Endothelial cell of umbilical vein (primary cell): ENCODE measurements around the gene OR2Y1. TPM values are rescaled to one million over a fixed set of nuclear protein-coding genes. Genes with fewer than 3 reads are reported as not detected.
A peak's percentile ranks its signal among the peaks of the same experiment; 100 is the strongest.

Experiments used
- BruUV-seq: library from RNA; stranded (reverse); fragments of 400-500 nt; replicated peaks from 2 replicates; lab custom pipeline; 2021; lab: Mats Ljungman, UMichigan
- CTCF ChIA-PET: fragments of 300-600, 350-600 bp; sonication (Branson Sonifier 250); formaldehyde crosslinking; loops from one replicate; lab custom pipeline; 2021; ENCODE audit warnings: antibody characterized with exemption, inconsistent platforms; lab: Charles Lee
- POLR2A ChIA-PET: fragments of 300-600, 350-600 bp; sonication (Branson Sonifier 250); formaldehyde crosslinking; loops from one replicate; lab custom pipeline; 2021; ENCODE audit warnings: antibody characterized with exemption, inconsistent platforms; lab: Charles Lee
- DNase-seq: peaks from one replicate; pipeline ENCODE4 v3.0.0-alpha.2; 2011; ENCODE audit warnings: low read depth, low spot score
- FAIRE-seq: peaks from 2 replicates; lab custom pipeline; 2011; peaks lifted over from hg19 to GRCh38; lab: Jason Lieb, UNC
- H2AFZ ChIP-seq: 2 replicates; pipeline ENCODE4 v1.6.0; 2012; ENCODE audit warnings: low read depth, low read length, control low read depth, inconsistent platforms
- H3K27ac ChIP-seq: 2 replicates; pipeline ENCODE4 v1.5.1; 2011; ENCODE audit warnings: low read depth, mild to moderate bottlenecking, control low read depth, low read length, moderate library complexity; ENCODE audit not compliant: insufficient read depth
- H3K27me3 ChIP-seq, 2 experiments: 2 replicates each; pipeline versions ENCODE4 v1.6.0 to v1.6.1; 2011; ENCODE audit warnings: low read length in 2 of 2, mixed read lengths in 1 of 2; ENCODE audit not compliant: control insufficient read depth in 2 of 2, insufficient read depth in 2 of 2
- H3K36me3 ChIP-seq, 2 experiments: 2 replicates in 1 of 2; 3 replicates in 1 of 2; pipeline ENCODE4 v1.5.1; 2011; ENCODE audit warnings: low read length in 2 of 2, mild to moderate bottlenecking in 1 of 2, moderate library complexity in 1 of 2; ENCODE audit not compliant: control insufficient read depth in 2 of 2, insufficient read depth in 2 of 2; ENCODE audit errors: extremely low read depth in 1 of 2
- H3K4me1 ChIP-seq: 3 replicates; pipeline ENCODE4 v1.5.1; 2011; ENCODE audit warnings: mild to moderate bottlenecking, low read length; ENCODE audit not compliant: control insufficient read depth, insufficient read depth; ENCODE audit errors: extremely low read depth
- H3K4me2 ChIP-seq: 2 replicates; pipeline ENCODE4 v1.6.1; 2011; ENCODE audit warnings: low read length, control low read depth, mixed read lengths; ENCODE audit not compliant: insufficient read depth
- H3K4me3 ChIP-seq, 3 experiments: fragments of 200-600 bp in 1 of 3; sonication (generic), shearing (Covaris generic) in 1 of 3; replicated peaks in 1 of 3; 2 replicates each; pipeline ENCODE4 v1.5.1; 2011 to 2016; ENCODE audit warnings: control low read depth in 3 of 3, low read length in 3 of 3, mild to moderate bottlenecking in 2 of 3, inconsistent platforms in 1 of 3, low read depth in 1 of 3, moderate library complexity in 1 of 3; ENCODE audit not compliant: insufficient read depth in 1 of 3
- H3K79me2 ChIP-seq: 2 replicates; pipeline ENCODE4 v1.6.0; 2012; ENCODE audit warnings: low read length, inconsistent platforms; ENCODE audit not compliant: control insufficient read depth, insufficient read depth
- H3K9ac ChIP-seq: replicated peaks from 2 replicates; pipeline ENCODE3; 2011; ENCODE audit warnings: low read length, control low read depth; ENCODE audit not compliant: insufficient read depth; ENCODE audit errors: extremely low read depth
- H3K9me1 ChIP-seq: replicated peaks from 3 replicates; pipeline ENCODE4 v1.6.0; 2011; ENCODE audit warnings: mild to moderate bottlenecking, low read length; ENCODE audit not compliant: control insufficient read depth, insufficient read depth; ENCODE audit errors: extremely low read depth
- H3K9me3 ChIP-seq: replicated peaks from 2 replicates; pipeline ENCODE4 v1.5.1; 2012; ENCODE audit warnings: low read length, inconsistent platforms; ENCODE audit not compliant: control insufficient read depth, insufficient read depth
- H4K20me1 ChIP-seq: replicated peaks from 2 replicates; pipeline ENCODE3; 2011; ENCODE audit warnings: mild to moderate bottlenecking, low read length; ENCODE audit not compliant: control insufficient read depth, insufficient read depth; ENCODE audit errors: extremely low read depth
- CTCF ChIP-seq, 2 donors: IDR thresholded peaks; 1 replicate in 1 of 2; 2 replicates in 1 of 2; pipeline ENCODE4 v1.5.1; 2011; ENCODE audit warnings: low read length in 2 of 2, mild to moderate bottlenecking in 2 of 2, moderate library complexity in 2 of 2, control low read depth in 1 of 2, inconsistent platforms in 1 of 2, low read depth in 1 of 2; ENCODE audit not compliant: insufficient read depth in 1 of 2; ENCODE audit errors: extremely low read depth in 1 of 2
- EZH2 ChIP-seq: IDR thresholded peaks from 2 replicates; pipeline ENCODE4 v1.6.1; 2012; ENCODE audit warnings: borderline replicate concordance, low read depth, mild to moderate bottlenecking, moderate library complexity, low read length, inconsistent platforms; ENCODE audit not compliant: severe bottlenecking
- FOS ChIP-seq: IDR thresholded peaks from 2 replicates; pipeline ENCODE4 v1.6.1; 2011; ENCODE audit warnings: mild to moderate bottlenecking, low read length, moderate library complexity, borderline replicate concordance; ENCODE audit not compliant: insufficient read depth
- GATA2 ChIP-seq: IDR thresholded peaks from 2 replicates; pipeline ENCODE4 v1.7.0; 2011; ENCODE audit warnings: low read depth, mild to moderate bottlenecking, moderate library complexity, mixed read lengths, low read length; ENCODE audit not compliant: insufficient read length, insufficient read depth
- JUN ChIP-seq: IDR thresholded peaks from 2 replicates; pipeline ENCODE4 v1.6.1; 2011; ENCODE audit warnings: borderline replicate concordance, low read depth; ENCODE audit not compliant: insufficient read length, insufficient read depth
- MYC ChIP-seq: IDR thresholded peaks from one replicate; pipeline ENCODE4 v1.6.1; 2011; ENCODE audit warnings: mild to moderate bottlenecking, low read depth, low read length
- POLR2A ChIP-seq: IDR thresholded peaks from 2 replicates; pipeline ENCODE4 v1.6.1; 2012; ENCODE audit warnings: low read depth, mild to moderate bottlenecking, control low read depth, low read length
- POLR2AphosphoS5 ChIP-seq: IDR thresholded peaks from 2 replicates; pipeline ENCODE4 v1.6.1; 2012; ENCODE audit warnings: low read depth, mild to moderate bottlenecking, control low read depth, low read length, moderate library complexity; ENCODE audit not compliant: insufficient read depth
- dilution Hi-C: fragments of 300-500 bp; cut with MboI; formaldehyde crosslinking; loops from one replicate; pipeline ENCODE4 v1.15.0; 2019; ENCODE audit warnings: low sequenced_read_pairs; ENCODE audit not compliant: extremely low pct_ligation_motif_present
- intact Hi-C: fragments of 100-400 bp; cut with micrococcal nuclease; formaldehyde crosslinking; loops from one replicate; pipeline ENCODE4 v1.10.0; 2022
- polyA plus RNA-seq, 4 experiments: library from polyadenylated mRNA; depleted of rRNA in 3 of 4; stranded (reverse) in 3 of 4; unstranded in 1 of 4; fragments of >200 nt; gene quantifications; 2 replicates each; pipeline versions ENCODE4 v1.2.1 to v1.2.3, GENCODE V29; 2011 to 2012; ENCODE audit warnings: missing spikeins in 1 of 4
- total RNA-seq: library from RNA; stranded (reverse); gene quantifications from 2 replicates; pipeline ENCODE4 v1.2.3, GENCODE V29; 2021
- TF ChIP-seq, protein P1 (sequence below): IDR thresholded peaks from 2 replicates; pipeline ENCODE4 v1.6.1; 2011; ENCODE audit not compliant: insufficient read depth, insufficient read length

The OR2Y1 gene
- total and polyA plus RNA-seq, 2 donors (not counting 3 experiments of a cell fraction or from before 2014, with no cell fraction given), result not detected

- H3K9me1 ChIP-seq, result no peaks in the 10 kb centered on the region
- TF ChIP-seq FOS (no peak), EZH2 (no peak), CTCF (IDR thresholded peaks at IDR 0.05; ENCODE audit: extremely low read depth in 1 of 2, insufficient read depth in 1 of 2, low read depth in 1 of 2, low read length in 2 of 2) (no peak), GATA2 (no peak), POLR2AphosphoS5 (no peak), POLR2A (no peak), MYC (no peak), JUN (no peak)
- TF ChIP-seq, protein P1, sequence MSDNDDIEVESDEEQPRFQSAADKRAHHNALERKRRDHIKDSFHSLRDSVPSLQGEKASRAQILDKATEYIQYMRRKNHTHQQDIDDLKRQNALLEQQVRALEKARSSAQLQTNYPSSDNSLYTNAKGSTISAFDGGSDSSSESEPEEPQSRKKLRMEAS, result no peak
- H3K36me3 ChIP-seq, result no peaks in the 10 kb centered on the region
- no peak overlapping the region for H3K4me2 ChIP-seq
- FAIRE-seq (peak; percentile 63), DNase-seq (no peak)
- no peaks in the 10 kb centered on the region for H3K27me3 ChIP-seq
- intact Hi-C loops (loop anchor here (10.0 kb wide), 1 partner anchor 305 kb away; no protein-coding TSS in a partner anchor), dilution Hi-C loops (no loop called here)
- peaks cover 4% of the 10 kb centered on the region for H3K4me1 ChIP-seq
- H3K79me2 ChIP-seq, result no peaks in the 10 kb centered on the region
- H3K9ac ChIP-seq, result no peak overlapping the region
- H3K27ac ChIP-seq, result no peak overlapping the region
- ChIA-PET CTCF (no interaction called here), POLR2A (no interaction called here)
- no TSS peak for BruUV-seq
- no peaks in the 10 kb centered on the region for H3K9me3 ChIP-seq
- H2AFZ ChIP-seq, result no peak overlapping the region
- no peaks in the 10 kb centered on the region for H4K20me1 ChIP-seq
- H3K4me3 ChIP-seq, result no peak overlapping the region
These were observed 40.2 kb upstream of the OR2Y1 start for GRCh38 chr5:180779985-180780610.
